Activated T-helper 1 cell treated with anti-CD3 and anti-CD28 coated beads, Interleukin-2, amount 50 U/mL, for 16 hours (primary cell): ENCODE measurements around the gene ATOH8.
"Not testable (repeated sequence)": the region's sequence is repeated elsewhere in the genome, so short reads cannot be mapped to it uniquely, and the experiment has no call there.

Experiments used
- DNase-seq, 2 donors: peaks; one replicate each; pipeline ENCODE4 v3.0.0-alpha.2; 2020; ENCODE audit warnings: low read depth in 1 of 2, low spot score in 1 of 2

Gene ATOH8

GRCh38 chr2:85823951-85824350 lies 70.2 kb downstream of the ATOH8 start:
- no peak for DNase-seq

- DNase-seq, result peak; percentile 69
These were observed 73.4 kb downstream of the ATOH8 start for GRCh38 chr2:85826990-85827878.

GRCh38 chr2:85827879-85828569 lies 74.2 kb downstream of the ATOH8 start:
- DNase-seq, result no peak

GRCh38 chr2:85828725-85829124 lies 74.9 kb downstream of the ATOH8 start:
- no peak for DNase-seq

- not testable (repeated sequence) for DNase-seq
These were observed 75.6 kb downstream of the ATOH8 start for GRCh38 chr2:85829394-85829793.

- no peak for DNase-seq
These were observed 76.9 kb downstream of the ATOH8 start for GRCh38 chr2:85830645-85831044.

GRCh38 chr2:85831735-85832134 lies 77.9 kb downstream of the ATOH8 start:
- no peak for DNase-seq

- DNase-seq, result no peak
These were observed 80.7 kb downstream of the ATOH8 start for GRCh38 chr2:85834466-85834865.
